Liver (tissue), 9 donors: ENCODE data around the gene CEP57. TPM values are rescaled to one million over a fixed set of nuclear protein-coding genes. Genes with fewer than 3 reads are reported as not detected.
"Not testable (repeated sequence)": the region's sequence is repeated elsewhere in the genome, so short reads cannot be mapped to it uniquely, and the experiment has no call there.

Experiments used
- DNase-seq: peaks from one replicate; pipeline ENCODE4 v3.0.0-alpha.2; 2017; ENCODE audit warnings: low spot score
- H3K27ac ChIP-seq, 2 donors: one replicate each; pipeline ENCODE4 v1.7.0; 2013; ENCODE audit warnings: inconsistent platforms in 2 of 2, low read length in 2 of 2, control low read depth in 1 of 2, low read depth in 1 of 2, mild to moderate bottlenecking in 1 of 2
- H3K27me3 ChIP-seq, 4 donors: one replicate each; pipeline versions ENCODE4 v1.6.1 to v1.7.0; 2013; ENCODE audit warnings: low read length in 3 of 4, inconsistent platforms in 1 of 4, mild to moderate bottlenecking in 1 of 4, moderate library complexity in 1 of 4; ENCODE audit not compliant: control insufficient read depth in 4 of 4, insufficient read depth in 4 of 4
- H3K36me3 ChIP-seq, 4 donors: one replicate each; pipeline versions ENCODE4 v1.6.1 to v1.7.0; 2013; ENCODE audit warnings: low read length in 3 of 4, mild to moderate bottlenecking in 3 of 4, low read depth in 1 of 4, moderate library complexity in 1 of 4; ENCODE audit not compliant: control insufficient read depth in 4 of 4, insufficient read depth in 3 of 4
- H3K4me1 ChIP-seq, 4 donors: one replicate each; pipeline versions ENCODE4 v1.6.1 to v1.7.0; 2013; ENCODE audit warnings: low read length in 3 of 4, mild to moderate bottlenecking in 3 of 4, moderate library complexity in 1 of 4; ENCODE audit not compliant: control insufficient read depth in 4 of 4, insufficient read depth in 4 of 4
- H3K4me3 ChIP-seq, 3 donors: one replicate each; pipeline versions ENCODE4 v1.6.1 to v1.7.0; 2013; ENCODE audit warnings: low read length in 3 of 3, control low read depth in 1 of 3, low read depth in 1 of 3, mild to moderate bottlenecking in 1 of 3
- H3K9ac ChIP-seq, 2 donors: one replicate each; pipeline ENCODE4 v1.7.0; 2013; ENCODE audit warnings: low read length in 2 of 2, mild to moderate bottlenecking in 2 of 2, moderate library complexity in 2 of 2, control low read depth in 1 of 2, low read depth in 1 of 2
- H3K9me3 ChIP-seq, 4 donors: one replicate each; pipeline versions ENCODE4 v1.6.1 to v1.7.0; 2013; ENCODE audit warnings: low read length in 3 of 4; ENCODE audit not compliant: control insufficient read depth in 4 of 4
- ATF3 ChIP-seq: IDR thresholded peaks from 2 replicates; pipeline ENCODE4 v1.6.1; 2016; ENCODE audit warnings: antibody characterized with exemption
- CTCF ChIP-seq: fragments of 150-350 bp; IDR thresholded peaks from 2 replicates; pipeline ENCODE4 v1.5.1; 2017; ENCODE audit warnings: improper control_type of control experiment, low read depth, low read length; ENCODE audit not compliant: missing input control
- EGR1 ChIP-seq, 2 donors: IDR thresholded peaks; 2 replicates each; pipeline ENCODE4 v1.6.1; 2016 to 2018; ENCODE audit warnings: antibody characterized with exemption in 2 of 2, low read depth in 2 of 2
- FOXA1 ChIP-seq: IDR thresholded peaks from 2 replicates; pipeline ENCODE4 v1.6.1; 2016; ENCODE audit warnings: antibody characterized with exemption
- FOXA2 ChIP-seq: IDR thresholded peaks from 2 replicates; pipeline ENCODE4 v1.6.1; 2016; ENCODE audit warnings: antibody characterized with exemption
- GABPA ChIP-seq, 2 donors: IDR thresholded peaks in 1 of 2; conservative IDR thresholded peaks in 1 of 2; 2 replicates each; pipeline ENCODE4 v1.6.1; 2016; ENCODE audit warnings: antibody characterized with exemption in 2 of 2, mild to moderate bottlenecking in 1 of 2, moderate library complexity in 1 of 2
- HNF4A ChIP-seq, 2 donors: conservative IDR thresholded peaks; 2 replicates each; pipeline ENCODE4 v1.6.1; 2016; ENCODE audit warnings: antibody characterized with exemption in 2 of 2, mild to moderate bottlenecking in 2 of 2
- HNF4G ChIP-seq: IDR thresholded peaks from 2 replicates; pipeline ENCODE4 v1.6.1; 2016; ENCODE audit warnings: antibody characterized with exemption
- JUND ChIP-seq, 2 donors: IDR thresholded peaks; 2 replicates each; pipeline ENCODE4 v1.6.1; 2016; ENCODE audit warnings: antibody characterized with exemption in 2 of 2
- MAX ChIP-seq: IDR thresholded peaks from 2 replicates; pipeline ENCODE4 v1.6.1; 2016; ENCODE audit warnings: antibody characterized with exemption
- NR2F2 ChIP-seq: IDR thresholded peaks from 2 replicates; pipeline ENCODE4 v1.6.1; 2016; ENCODE audit warnings: antibody characterized with exemption
- RAD21 ChIP-seq, 2 donors: IDR thresholded peaks; 2 replicates each; pipeline ENCODE4 v1.6.1; 2016; ENCODE audit warnings: antibody characterized with exemption in 2 of 2, mild to moderate bottlenecking in 2 of 2
- REST ChIP-seq: IDR thresholded peaks from 2 replicates; pipeline ENCODE4 v1.6.1; 2016; ENCODE audit warnings: antibody characterized with exemption, mild to moderate bottlenecking
- RXRA ChIP-seq, 2 donors: IDR thresholded peaks; 2 replicates each; pipeline ENCODE4 v1.6.1; 2017 to 2018; ENCODE audit warnings: antibody characterized with exemption in 2 of 2, mild to moderate bottlenecking in 1 of 2
- SP1 ChIP-seq: IDR thresholded peaks from 2 replicates; pipeline ENCODE4 v1.6.1; 2018; ENCODE audit warnings: antibody characterized with exemption, mild to moderate bottlenecking
- TAF1 ChIP-seq: conservative IDR thresholded peaks from 2 replicates; pipeline ENCODE4 v1.6.1; 2016; ENCODE audit warnings: antibody characterized with exemption, mild to moderate bottlenecking
- YY1 ChIP-seq: IDR thresholded peaks from 2 replicates; pipeline ENCODE4 v1.6.1; 2016; ENCODE audit warnings: antibody characterized with exemption, mild to moderate bottlenecking
- ZBTB33 ChIP-seq: IDR thresholded peaks from 2 replicates; pipeline ENCODE4 v1.6.1; 2016; ENCODE audit warnings: antibody characterized with exemption
- WGBS: extraction: QIAGEN DNeasy Blood & Tissue Kit; methylation state at CpG from one replicate; pipeline ENCODE4 v1.1.7; 2013; 5-methylcytosine and 5-hydroxymethylcytosine counted together
- polyA plus RNA-seq, 2 donors: library from polyadenylated mRNA; stranded (reverse) in 1 of 2; unstranded in 1 of 2; fragments of 200-250 nt in 1 of 2; fragments of >200 nt in 1 of 2; fragmentation: Nextera tagmentation in 1 of 2; extraction: Ambion mirVana in 1 of 2; gene quantifications; one replicate each; pipeline versions ENCODE4 v1.2.1 to v1.2.3, GENCODE V29; 2013 to 2015
- total RNA-seq, 2 donors: library from RNA; depleted of rRNA; stranded (reverse); fragments of >200 nt; gene quantifications; one replicate each; pipeline ENCODE4 v1.2.3, GENCODE V29; 2014
- donor health status: healthy.
- donor health status: healthy.
- donor health status: healthy.
- donor health status: healthy.
- donor health status: healthy.

CEP57 gene
- total and polyA plus RNA-seq, 4 donors, result 11.2 to 32.8 (median 31.1) TPM

GRCh38 chr11:95863486-95864140, 73.3 kb downstream of the CEP57 start:
- H3K27ac ChIP-seq, result no peak overlapping the region
- no peak overlapping the region for H3K9ac ChIP-seq
- 90% methylated on average over 2 of the region's 2 CpGs for WGBS
- no peak for TF ChIP-seq NR2F2
- no peak for TF ChIP-seq FOXA1
- no peak for TF ChIP-seq HNF4A (conservative IDR thresholded peaks at IDR 0.05)
- no peak for TF ChIP-seq TAF1
- TF ChIP-seq RAD21 (IDR thresholded peaks at IDR 0.05), result no peak
- TF ChIP-seq YY1, result no peak
- TF ChIP-seq RXRA (IDR thresholded peaks at IDR 0.05), result no peak
- no peak for TF ChIP-seq SP1
- no peak for TF ChIP-seq CTCF
- no peak for TF ChIP-seq ZBTB33
- no peak for TF ChIP-seq ATF3
- TF ChIP-seq FOXA2, result no peak
- TF ChIP-seq MAX, result no peak
- TF ChIP-seq GABPA (IDR thresholded peaks at IDR 0.05 in 1 of 2, conservative IDR thresholded peaks at IDR 0.05 in 1 of 2), result no peak
- no peaks in the 10 kb centered on the region for H3K27me3 ChIP-seq
- DNase-seq, result no peak
- H3K9me3 ChIP-seq, result no peaks in the 10 kb centered on the region
- no peak overlapping the region for H3K4me3 ChIP-seq
- no peaks in the 10 kb centered on the region for H3K4me1 ChIP-seq
- H3K36me3 ChIP-seq, result peaks cover 0 to 3% (median 0%) of the 10 kb centered on the region in 4 donors

- 90% methylated on average over 6 of the region's 6 CpGs for WGBS
- TF ChIP-seq REST, result no peak
- no peak for TF ChIP-seq ATF3
- no peak for TF ChIP-seq JUND (IDR thresholded peaks at IDR 0.05)
- TF ChIP-seq YY1, result no peak
- no peak for TF ChIP-seq TAF1
- no peak for TF ChIP-seq RXRA (IDR thresholded peaks at IDR 0.05)
- no peak for TF ChIP-seq HNF4G
- no peak for TF ChIP-seq RAD21 (IDR thresholded peaks at IDR 0.05)
- no peak for TF ChIP-seq EGR1 (IDR thresholded peaks at IDR 0.05; ENCODE audit: low read depth in 2 of 2)
- no peak for TF ChIP-seq FOXA1
- peaks cover 0 to 3% (median 0%) of the 10 kb centered on the region in 4 donors for H3K36me3 ChIP-seq
- H3K27me3 ChIP-seq, result no peaks in the 10 kb centered on the region
- H3K4me3 ChIP-seq, result no peak overlapping the region
- no peaks in the 10 kb centered on the region for H3K9me3 ChIP-seq
- no peak overlapping the region for H3K9ac ChIP-seq
- H3K4me1 ChIP-seq, result no peaks in the 10 kb centered on the region
- H3K27ac ChIP-seq, result no peak overlapping the region
- DNase-seq, result no peak
These were observed 76.8 kb downstream of the CEP57 start for GRCh38 chr11:95867105-95867504.

- DNase-seq, H3K4me3 ChIP-seq, H3K27me3 ChIP-seq, H3K27ac ChIP-seq, H3K9ac ChIP-seq, H3K36me3 ChIP-seq, H3K9me3 ChIP-seq, H3K4me1 ChIP-seq: not testable (repeated sequence)
- 96% methylated on average over 3 of the region's 3 CpGs for WGBS
These were observed 80.6 kb downstream of the CEP57 start for GRCh38 chr11:95870877-95871276.
